Measurements from ENCODE around the gene TCF12.

The TCF12 gene

GRCh38 chr15:57330619-57331340 is 412.3 kb downstream of the TCF12 start:
- H3K4me3 ChIP-seq (replicated peaks; ENCODE audit: low read depth, low read length) = no peak overlapping the region
- no peak for DNase-seq (ENCODE audit: extremely low read depth, low read depth)
- no peak for TF ChIP-seq CTCF (IDR thresholded peaks at IDR 0.05; ENCODE audit: low read depth, low read length, missing control alignments)

GRCh38 chr15:57332326-57332725 is 413.9 kb downstream of the TCF12 start:
- no peak for TF ChIP-seq CTCF (IDR thresholded peaks at IDR 0.05; ENCODE audit: low read depth, low read length, missing control alignments)
- H3K4me3 ChIP-seq (replicated peaks; ENCODE audit: low read depth, low read length) = no peak overlapping the region
- no peak for DNase-seq (ENCODE audit: extremely low read depth, low read depth)

- no peak for TF ChIP-seq CTCF (IDR thresholded peaks at IDR 0.05; ENCODE audit: low read depth, low read length, missing control alignments)
- no peak for DNase-seq (ENCODE audit: extremely low read depth, low read depth)
Observed at GRCh38 chr15:57333487-57333886, 415.0 kb downstream of the TCF12 start.

GRCh38 chr15:57334257-57334656 is 415.8 kb downstream of the TCF12 start:
- DNase-seq (ENCODE audit: extremely low read depth, low read depth) = no peak
- no peak overlapping the region for H3K4me3 ChIP-seq (replicated peaks; ENCODE audit: low read depth, low read length)
- no peak for TF ChIP-seq CTCF (IDR thresholded peaks at IDR 0.05; ENCODE audit: low read depth, low read length, missing control alignments)

More at GRCh38 chr15:57333487-57333886, 415.0 kb downstream of the TCF12 start:
- H3K4me3 ChIP-seq (replicated peaks; ENCODE audit: low read depth, low read length) = no peak overlapping the region

- no peak for TF ChIP-seq CTCF (IDR thresholded peaks at IDR 0.05; ENCODE audit: low read depth, low read length, missing control alignments)
- no peak overlapping the region for H3K4me3 ChIP-seq (replicated peaks; ENCODE audit: low read depth, low read length)
- no peak for DNase-seq (ENCODE audit: extremely low read depth, low read depth)
Observed at GRCh38 chr15:57335293-57335715, 416.9 kb downstream of the TCF12 start.

GRCh38 chr15:57335719-57336118 is 417.3 kb downstream of the TCF12 start:
- H3K4me3 ChIP-seq (replicated peaks; ENCODE audit: low read depth, low read length) = no peak overlapping the region
- no peak for TF ChIP-seq CTCF (IDR thresholded peaks at IDR 0.05; ENCODE audit: low read depth, low read length, missing control alignments)
- no peak for DNase-seq (ENCODE audit: extremely low read depth, low read depth)

All from HFF-Myc (cell line).